Stimulated activated CD8-positive, alpha-beta memory T cell treated with anti-CD3 and anti-CD28 coated beads, Interleukin-4, amount 100 ng/mL, for 24 hours (primary cell): Measurements from ENCODE around the gene ARHGEF33.

Experiments
- DNase-seq: peaks from one replicate; pipeline ENCODE4 v3.0.0-alpha.2; 2020; ENCODE audit warnings: low read depth

Gene ARHGEF33

DNA sequence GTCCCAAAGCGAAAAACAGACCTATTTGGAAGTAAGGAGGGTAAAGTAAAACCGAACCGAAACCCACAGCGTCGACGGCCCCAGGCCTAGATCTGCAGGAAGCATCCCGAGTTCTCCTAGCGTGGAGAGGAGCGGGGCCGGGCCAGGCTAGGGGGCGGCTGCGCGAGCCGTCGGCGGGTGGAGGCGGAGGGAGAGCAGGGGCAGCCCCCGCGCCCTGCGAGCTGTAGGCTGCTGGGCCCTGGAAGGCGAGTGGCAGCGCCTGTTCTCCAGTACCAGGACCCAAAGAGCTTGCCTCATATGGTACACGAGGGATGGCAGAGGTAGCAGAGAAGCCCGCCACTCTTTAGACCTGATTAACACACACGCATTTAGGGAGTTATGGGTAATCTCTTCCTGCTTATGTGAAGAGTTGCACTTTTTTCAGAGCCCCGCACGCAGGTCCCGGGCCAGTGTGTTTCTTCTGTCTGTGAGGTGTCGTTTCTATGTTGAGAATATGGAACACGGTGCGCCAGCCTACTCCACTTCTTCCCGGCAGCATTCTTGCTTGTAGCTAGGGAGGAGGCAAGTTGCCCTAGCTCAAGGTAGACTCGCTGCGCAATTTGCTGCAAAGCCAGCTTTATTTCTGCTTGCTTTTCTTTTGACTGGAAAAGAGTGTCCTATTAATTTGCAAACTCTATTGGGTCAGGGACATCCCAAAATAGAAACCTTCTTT is 71.1 kb downstream of the ARHGEF33 start:
- DNase-seq = no peak

- no peak for DNase-seq
Measured at GRCh38 chr2:38966006-38966405, 76.3 kb downstream of the ARHGEF33 start.

GRCh38 chr2:38966678-38967077 is 77.0 kb downstream of the ARHGEF33 start:
- DNase-seq = no peak

- DNase-seq = no peak
Measured at GRCh38 chr2:38968021-38968420, 78.3 kb downstream of the ARHGEF33 start.

GRCh38 chr2:38971377-38971776 is 81.7 kb downstream of the ARHGEF33 start:
- DNase-seq = no peak

DNA sequence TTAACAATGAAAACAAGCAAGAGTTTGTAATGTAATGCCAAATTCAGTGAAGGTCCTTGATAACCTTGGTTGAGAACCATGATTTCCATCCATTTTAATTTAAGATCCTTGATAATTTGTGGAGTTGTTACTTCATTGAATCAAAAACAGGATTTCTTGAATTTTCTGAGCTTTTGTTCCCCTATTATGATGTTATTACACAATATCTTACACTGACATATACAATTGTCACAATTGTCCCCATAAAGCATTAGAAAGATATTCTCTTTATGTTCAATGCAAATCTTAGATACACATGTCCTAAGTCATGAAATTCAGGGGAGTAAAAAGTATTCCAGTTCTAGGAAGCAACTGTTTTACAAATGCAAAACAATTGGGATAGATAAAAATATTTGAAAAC is 83.6 kb downstream of the ARHGEF33 start:
- no peak for DNase-seq

GRCh38 chr2:38975042-38975441 is 85.4 kb downstream of the ARHGEF33 start:
- DNase-seq = no peak

DNA sequence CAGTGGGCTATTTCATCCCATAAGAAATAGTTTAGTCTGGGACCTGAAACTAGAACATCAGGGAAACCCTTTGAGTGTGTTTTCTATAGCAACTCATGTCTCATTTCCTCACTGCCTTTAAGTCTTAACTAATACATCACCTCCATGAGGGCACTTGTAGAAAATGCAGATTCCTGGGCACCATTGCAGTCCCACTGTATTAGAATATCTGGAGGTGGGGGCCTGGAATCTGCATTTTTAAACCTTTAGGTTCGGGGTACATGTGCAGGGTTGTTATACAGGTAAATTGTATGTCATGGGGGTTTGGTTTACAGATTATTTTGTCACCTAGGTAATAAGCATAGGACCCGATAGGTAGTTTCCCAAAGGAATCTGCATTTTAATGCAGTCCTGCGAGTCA is 87.4 kb downstream of the ARHGEF33 start:
- DNase-seq = no peak

DNA sequence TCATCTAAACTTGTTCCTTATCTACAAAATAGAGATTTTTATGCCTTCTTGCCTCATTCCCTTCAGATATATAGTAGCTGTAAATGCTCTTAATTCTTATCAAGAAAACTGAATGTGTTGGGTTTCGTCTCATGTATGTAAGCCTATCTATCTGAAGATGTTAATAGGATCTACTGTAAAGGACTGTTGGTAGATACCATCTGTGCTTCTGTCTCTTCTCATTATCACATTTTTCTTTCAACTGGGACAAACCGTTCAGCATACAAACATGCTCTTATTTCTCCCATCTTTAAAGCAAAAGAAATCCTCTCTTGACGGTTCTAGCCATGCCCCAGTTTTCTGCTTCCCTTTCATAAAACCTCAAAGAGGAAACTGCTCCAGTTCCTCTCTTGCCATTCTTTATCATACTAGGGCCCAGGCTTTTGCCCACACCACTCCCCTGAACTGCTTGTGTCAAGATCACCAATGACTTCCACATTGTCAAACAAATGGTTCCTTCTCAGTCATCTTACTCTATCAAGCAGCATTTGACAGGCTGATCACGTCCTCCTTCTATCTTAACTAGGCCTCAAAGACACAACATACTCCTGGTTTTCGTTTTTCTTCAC is 88.7 kb downstream of the ARHGEF33 start:
- DNase-seq = no peak

DNA sequence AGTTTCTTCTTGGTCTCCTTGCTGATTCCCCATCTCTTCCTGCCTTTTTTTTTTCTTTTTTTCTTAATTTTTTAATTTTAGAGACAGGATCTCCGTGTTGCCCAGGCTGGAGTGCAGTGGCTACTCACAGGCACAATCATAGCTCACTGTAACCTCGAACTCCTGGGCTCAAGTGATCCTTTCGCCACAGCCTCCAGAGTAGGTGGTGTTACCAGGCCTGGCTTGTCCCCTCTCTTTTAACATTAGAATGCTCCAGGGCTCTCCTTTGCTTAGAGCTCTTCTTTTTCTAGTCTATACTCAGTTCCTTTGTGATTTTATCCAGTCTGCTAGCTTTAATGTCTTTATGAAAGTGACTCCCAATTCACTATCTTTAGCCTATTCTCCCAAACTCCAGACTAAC is 89.2 kb downstream of the ARHGEF33 start:
- no peak for DNase-seq

DNA sequence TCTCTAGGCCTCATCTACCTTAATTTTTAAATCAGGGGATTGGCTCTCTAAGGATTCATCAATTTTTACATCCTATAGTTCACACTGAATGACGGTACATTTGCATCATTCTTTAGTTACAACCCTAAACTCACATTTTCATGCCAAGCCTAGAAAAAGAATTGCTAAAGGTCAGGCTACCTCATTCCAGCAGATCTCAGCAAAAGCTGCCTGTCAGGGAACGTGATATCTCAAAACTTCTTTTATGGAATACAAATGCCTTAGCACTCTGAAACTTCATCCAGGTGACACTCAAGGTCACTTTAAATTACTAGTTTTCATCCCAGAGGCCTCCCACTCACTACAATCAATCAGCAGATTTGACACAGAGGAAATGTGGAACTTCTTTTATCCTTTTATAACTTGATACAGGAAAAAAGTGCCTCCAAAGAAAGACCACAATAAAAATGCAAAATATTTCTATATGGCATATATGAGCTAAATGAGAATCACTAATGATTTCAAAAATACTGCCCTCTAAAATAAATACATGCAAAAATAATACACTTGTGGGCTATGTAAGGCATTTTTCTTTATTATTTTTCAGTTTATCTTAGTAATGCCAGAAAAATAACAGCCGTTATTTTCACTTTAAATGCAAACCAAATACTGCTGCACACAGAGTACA is 91.5 kb downstream of the ARHGEF33 start:
- no peak for DNase-seq

DNA sequence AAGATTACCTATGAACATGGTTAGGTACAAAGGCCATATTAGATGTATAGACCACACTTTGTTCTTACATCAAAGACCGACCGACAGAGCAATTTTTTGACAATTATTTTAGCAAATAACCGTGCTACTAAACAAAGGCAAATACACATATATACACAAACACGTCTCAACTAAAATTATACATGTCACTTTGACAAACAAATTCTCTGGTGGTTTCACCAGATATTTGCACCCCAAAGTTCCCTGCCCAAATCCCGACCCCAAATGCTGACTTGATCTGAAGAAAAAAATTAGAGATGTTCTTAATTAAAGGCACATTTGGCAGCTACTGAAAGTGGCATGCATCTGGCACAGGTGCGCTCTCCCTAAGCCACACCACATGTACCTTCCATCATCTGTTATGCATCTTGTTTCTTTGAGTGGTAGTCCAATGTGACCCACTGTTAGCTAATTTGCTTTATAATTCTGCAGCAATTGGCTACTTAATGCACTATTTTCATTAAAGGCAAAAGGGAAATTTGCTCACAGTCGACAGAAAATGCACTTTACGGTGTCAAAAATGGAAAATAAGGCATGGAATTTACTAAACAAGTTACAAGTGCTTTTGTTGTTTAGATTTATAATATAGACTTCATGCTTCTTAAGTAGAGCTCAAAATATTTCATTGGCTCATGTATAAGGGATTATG is 92.1 kb downstream of the ARHGEF33 start:
- no peak for DNase-seq

GRCh38 chr2:38982498-38982897 is 92.8 kb downstream of the ARHGEF33 start:
- DNase-seq = no peak

GRCh38 chr2:38988716-38989115 is 99.0 kb downstream of the ARHGEF33 start:
- no peak for DNase-seq

DNA sequence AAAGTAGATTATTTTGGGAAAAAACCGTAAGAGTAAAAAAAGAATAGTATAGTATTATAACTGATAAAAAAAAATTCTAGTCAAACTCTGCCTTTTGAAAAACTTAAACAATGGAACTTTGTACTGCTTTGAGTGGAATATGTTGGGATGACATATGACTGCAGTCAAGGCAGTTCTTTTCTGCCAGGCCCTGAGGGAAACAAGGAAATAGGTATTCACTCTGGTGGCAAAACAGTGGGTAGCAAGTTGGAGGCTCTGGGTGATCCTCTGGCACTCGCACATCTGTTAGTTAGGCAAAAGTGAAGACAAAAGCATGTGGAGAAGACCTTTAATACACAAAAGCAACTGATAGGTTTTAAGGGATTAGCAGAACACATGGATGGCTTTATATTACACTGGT is 102.2 kb downstream of the ARHGEF33 start:
- no peak for DNase-seq

GRCh38 chr2:38997781-38998180 is 108.1 kb downstream of the ARHGEF33 start:
- DNase-seq = no peak

DNA sequence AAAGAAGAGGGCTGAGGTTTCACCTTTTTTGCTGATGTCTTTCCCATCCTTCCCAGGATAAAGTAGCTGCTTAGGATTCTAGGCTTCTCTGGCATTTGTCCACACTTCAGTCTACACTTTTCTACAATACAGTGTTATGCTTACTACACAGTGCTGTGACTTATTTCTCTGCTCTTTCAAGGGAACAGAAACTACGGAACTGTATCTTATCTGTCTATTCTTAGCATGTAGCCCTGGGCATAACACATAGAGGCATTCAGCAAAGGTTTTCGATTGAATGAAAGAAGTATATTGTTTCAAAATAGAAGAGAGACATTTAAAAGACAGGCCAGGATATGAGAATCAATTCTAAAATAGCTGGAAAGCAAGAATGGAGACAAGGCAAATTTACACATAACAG is 110.9 kb downstream of the ARHGEF33 start:
- DNase-seq = no peak

DNA sequence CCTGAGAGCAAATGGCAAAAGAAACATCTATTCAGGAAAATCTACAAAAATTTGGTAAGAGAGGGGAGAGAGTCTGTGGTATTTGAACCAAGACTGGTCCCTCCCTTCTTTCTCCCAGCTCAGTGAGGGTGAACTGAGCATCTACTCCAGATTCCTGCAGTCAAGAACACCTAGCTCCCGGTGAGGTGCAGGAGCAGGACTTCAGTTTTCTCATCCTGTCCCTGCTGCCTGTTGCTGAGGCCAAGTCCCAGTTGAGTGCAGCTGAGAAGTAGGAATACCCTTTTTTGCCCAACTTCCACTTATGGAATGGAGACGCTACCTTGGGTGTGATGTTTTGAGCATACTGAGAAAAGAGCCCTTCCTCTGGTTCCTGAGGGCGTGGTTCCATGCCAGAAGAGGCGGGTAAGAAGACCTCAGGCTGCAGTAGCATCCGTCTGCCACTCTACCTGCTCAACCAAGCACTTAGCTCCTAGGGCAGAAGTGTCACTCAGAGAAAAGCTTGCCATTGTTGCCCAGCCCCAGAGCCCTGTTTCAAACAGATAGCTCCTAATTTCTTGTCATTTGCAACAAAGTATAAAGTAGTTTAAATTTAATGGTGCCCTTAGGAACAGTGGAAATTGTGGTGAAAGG is 118.3 kb downstream of the ARHGEF33 start:
- DNase-seq = no peak

GRCh38 chr2:39008665-39009064 is 119.0 kb downstream of the ARHGEF33 start:
- DNase-seq = no peak

GRCh38 chr2:39013871-39014270 is 124.2 kb downstream of the ARHGEF33 start:
- DNase-seq = no peak

GRCh38 chr2:39015424-39015823 is 125.7 kb downstream of the ARHGEF33 start:
- DNase-seq = no peak

DNA sequence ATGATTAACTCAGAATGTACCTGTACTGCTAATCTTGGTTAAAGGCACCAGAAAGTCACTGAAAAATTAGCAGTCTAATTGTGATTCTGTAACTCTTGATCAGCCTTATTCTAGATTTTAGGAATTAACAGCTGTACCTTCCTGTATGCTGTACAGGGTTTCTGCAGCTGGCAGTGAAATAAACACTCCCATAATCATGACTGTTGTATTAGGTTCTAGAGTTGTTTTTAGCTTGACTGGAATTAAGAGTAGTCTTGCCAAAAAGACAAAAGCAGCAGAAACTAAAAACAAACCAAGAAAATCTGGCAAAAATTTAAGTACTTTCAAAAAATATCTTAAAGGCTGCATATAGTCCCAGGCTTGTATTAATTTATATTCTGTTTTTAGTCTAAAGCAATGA is 127.7 kb downstream of the ARHGEF33 start:
- DNase-seq = no peak
